Measurements from ENCODE around the gene RAF1. TPM values are rescaled to one million over a fixed set of nuclear protein-coding genes. Genes with fewer than 3 reads are reported as not detected.

Gene RAF1
- polyA plus RNA-seq, 2 of the 4 experiments (the other 2 are of a cell fraction), result 56.2 to 94.6 TPM

DNA sequence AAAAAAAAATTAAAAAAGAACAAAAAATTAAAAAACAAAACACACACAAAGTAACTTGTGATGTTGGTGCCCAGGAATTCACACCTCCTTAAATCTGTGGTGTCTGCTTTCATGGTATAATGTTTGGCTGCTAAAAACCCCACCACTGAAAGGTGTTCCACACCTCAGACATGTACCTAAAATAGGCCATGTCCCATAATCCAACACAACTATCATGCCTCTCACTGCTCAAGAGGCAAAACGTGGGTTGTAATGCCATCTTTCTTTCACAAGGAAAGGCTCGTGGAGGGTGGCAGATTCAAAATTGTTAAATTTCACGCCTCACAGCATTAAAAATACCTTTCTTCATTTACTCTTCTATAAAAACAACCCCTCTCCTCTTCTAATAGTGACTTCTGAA, 77.5 kb downstream of the RAF1 start (continued):
- no peak for TF ChIP-seq CHD2 (IDR thresholded peaks at IDR 0.05; ENCODE audit: low read length, partially characterized antibody)
- no peak for TF ChIP-seq JUNB (IDR thresholded peaks at IDR 0.05)

DNA sequence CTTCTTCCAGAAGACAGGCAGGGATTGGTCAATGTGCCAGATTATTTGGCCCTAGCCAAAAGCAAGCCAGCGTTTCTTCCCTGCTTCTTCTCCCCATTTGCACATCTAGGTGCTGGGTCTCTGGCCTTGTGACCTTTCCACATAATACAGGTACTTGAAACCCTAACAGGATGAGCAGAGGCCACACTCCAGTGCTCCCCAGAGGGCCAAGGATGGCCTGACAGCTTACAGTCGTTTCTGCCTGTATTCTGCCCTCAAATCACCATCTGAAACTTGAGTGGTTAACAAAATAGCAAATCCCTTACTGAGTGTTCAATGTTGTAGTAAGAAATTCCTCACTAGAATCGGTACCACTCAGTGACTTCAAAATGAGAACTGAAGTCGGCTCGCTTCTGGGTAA, 77.9 kb downstream of the RAF1 start:
- Histone ChIP-seq H3K27ac (no peak overlapping the region), H3K4me3 (no peak overlapping the region), H3K4me2 (no peak overlapping the region), H3K9me3 (no peaks in the 10 kb centered on the region), H3K4me1 (0 out of 3 replicates have a peak, but pooled peaks cover 4% of the 10 kb centered on the region)
- POLR2A ChIA-PET, result no interaction called here
- 79% methylated on average over 5 of the region's 5 CpGs for WGBS (ENCODE audit: missing lambda C conversion rate)
- FAIRE-seq (no peak), DNase-seq (ENCODE audit: low read depth in 1 of 2, low spot score in 1 of 2) (no peak), ATAC-seq (no peak)
- CTCF ChIA-PET, result interaction anchor here (1.0 to 2.4 kb wide), 3 partner anchors 10 to 17 kb away, joined by 3 to 8 read pairs (median 8); no protein-coding TSS in a partner anchor
- no peak for TF ChIP-seq FOSB (CRISPR knock-in tag; IDR thresholded peaks at IDR 0.05)
- no peak for TF ChIP-seq HDAC2 (IDR thresholded peaks at IDR 0.05)
- TF ChIP-seq CBX8 (IDR thresholded peaks at IDR 0.05), result no peak
- TF ChIP-seq, protein P1, sequence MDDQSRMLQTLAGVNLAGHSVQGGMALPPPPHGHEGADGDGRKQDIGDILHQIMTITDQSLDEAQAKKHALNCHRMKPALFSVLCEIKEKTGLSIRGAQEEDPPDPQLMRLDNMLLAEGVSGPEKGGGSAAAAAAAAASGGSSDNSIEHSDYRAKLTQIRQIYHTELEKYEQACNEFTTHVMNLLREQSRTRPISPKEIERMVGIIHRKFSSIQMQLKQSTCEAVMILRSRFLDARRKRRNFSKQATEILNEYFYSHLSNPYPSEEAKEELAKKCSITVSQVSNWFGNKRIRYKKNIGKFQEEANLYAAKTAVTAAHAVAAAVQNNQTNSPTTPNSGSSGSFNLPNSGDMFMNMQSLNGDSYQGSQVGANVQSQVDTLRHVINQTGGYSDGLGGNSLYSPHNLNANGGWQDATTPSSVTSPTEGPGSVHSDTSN (IDR thresholded peaks at IDR 0.05), result no peak

DNA sequence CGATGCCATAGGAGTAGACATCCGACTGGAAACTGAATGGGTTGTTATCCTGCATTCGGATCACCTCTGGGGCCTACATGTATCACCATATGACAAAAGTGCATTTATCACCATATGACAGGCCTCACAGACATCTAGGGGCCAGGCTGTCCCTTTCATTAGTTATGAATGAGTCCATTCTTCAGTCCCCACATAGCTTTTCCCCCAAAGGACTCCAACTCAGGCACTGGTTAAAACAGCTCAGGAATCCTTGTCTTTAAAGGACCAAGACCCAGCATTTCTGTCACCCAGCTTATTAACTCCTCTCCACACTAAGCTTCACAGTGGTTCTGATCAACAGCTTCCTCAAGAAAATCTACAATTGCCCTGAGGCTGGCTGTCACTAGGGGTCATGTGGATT, 78.7 kb downstream of the RAF1 start:
- CTCF ChIA-PET, result interaction anchor here (1.0 to 2.4 kb wide), 6 partner anchors 9 to 22 kb away, joined by 3 to 8 read pairs (median 6); no protein-coding TSS in a partner anchor
- Histone ChIP-seq H3K4me2 (no peak overlapping the region), H3K9me3 (no peaks in the 10 kb centered on the region), H3K4me3 (no peak overlapping the region), H3K27ac (no peak overlapping the region), H3K4me1 (0 out of 3 replicates have a peak, but pooled peaks cover 4% of the 10 kb centered on the region)
- WGBS (ENCODE audit: missing lambda C conversion rate), result 88% methylated on average over 3 of the region's 3 CpGs
- no peak for FAIRE-seq
- POLR2A ChIA-PET, result no interaction called here
- DNase-seq (ENCODE audit: low read depth in 1 of 2, low spot score in 1 of 2), result no peak
- no peak for ATAC-seq
- TF ChIP-seq GATA3 (IDR thresholded peaks at IDR 0.05; ENCODE audit: borderline replicate concordance) (no peak), CBX8 (IDR thresholded peaks at IDR 0.05) (no peak), FOSB (CRISPR knock-in tag; IDR thresholded peaks at IDR 0.05) (no peak), ZFP36 (IDR thresholded peaks at IDR 0.05; ENCODE audit: borderline replicate concordance, partially characterized antibody) (no peak)
- TF ChIP-seq, protein P2, sequence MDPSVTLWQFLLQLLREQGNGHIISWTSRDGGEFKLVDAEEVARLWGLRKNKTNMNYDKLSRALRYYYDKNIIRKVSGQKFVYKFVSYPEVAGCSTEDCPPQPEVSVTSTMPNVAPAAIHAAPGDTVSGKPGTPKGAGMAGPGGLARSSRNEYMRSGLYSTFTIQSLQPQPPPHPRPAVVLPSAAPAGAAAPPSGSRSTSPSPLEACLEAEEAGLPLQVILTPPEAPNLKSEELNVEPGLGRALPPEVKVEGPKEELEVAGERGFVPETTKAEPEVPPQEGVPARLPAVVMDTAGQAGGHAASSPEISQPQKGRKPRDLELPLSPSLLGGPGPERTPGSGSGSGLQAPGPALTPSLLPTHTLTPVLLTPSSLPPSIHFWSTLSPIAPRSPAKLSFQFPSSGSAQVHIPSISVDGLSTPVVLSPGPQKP (IDR thresholded peaks at IDR 0.05; ENCODE audit: low read depth, low read length), result no peak

DNA sequence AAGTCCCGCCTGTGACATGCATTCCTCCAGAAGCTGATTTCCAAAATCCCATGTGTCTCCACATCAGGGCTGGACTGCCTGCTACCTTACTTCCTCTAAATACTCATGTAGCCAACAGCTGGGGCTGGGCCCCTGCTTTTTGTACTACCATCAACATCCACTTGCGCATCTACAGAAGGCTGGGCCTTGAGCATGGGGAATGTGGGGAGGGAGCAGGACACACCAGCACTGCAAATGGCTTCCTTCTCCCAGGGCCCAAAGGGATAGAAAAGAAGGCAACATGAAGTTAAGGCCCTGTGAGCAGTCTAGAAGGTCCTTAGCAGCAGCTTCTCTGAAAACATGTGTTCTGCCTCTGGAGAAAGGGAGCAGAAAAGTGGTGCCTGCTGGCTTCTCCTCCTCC, 79.8 kb downstream of the RAF1 start:
- no peak overlapping the region for H3K4me3 ChIP-seq
- POLR2A ChIA-PET, result no interaction called here
- DNase-seq (ENCODE audit: low read depth in 1 of 2, low spot score in 1 of 2), result no peak
- no peaks in the 10 kb centered on the region for H3K9me3 ChIP-seq
- WGBS (ENCODE audit: missing lambda C conversion rate), result 96% methylated on average over 2 of the region's 2 CpGs
- peaks cover 8% of the 10 kb centered on the region; the same call in 1 of the 3 replicates for H3K4me1 ChIP-seq
- TF ChIP-seq EP300 (IDR thresholded peaks at IDR 0.05) (no peak), RCOR1 (IDR thresholded peaks at IDR 0.05; ENCODE audit: low read depth, low read length) (no peak), NR3C1 (IDR thresholded peaks at IDR 0.05) (no peak)
- no peak for FAIRE-seq
- no peak for ATAC-seq
- no peak overlapping the region for H3K27ac ChIP-seq
- CTCF ChIA-PET, result interaction anchor here (1.2 to 2.4 kb wide), 5 partner anchors 8 to 21 kb away, joined by 3 to 8 read pairs (median 6); no protein-coding TSS in a partner anchor
- H3K4me2 ChIP-seq, result no peak overlapping the region

DNA sequence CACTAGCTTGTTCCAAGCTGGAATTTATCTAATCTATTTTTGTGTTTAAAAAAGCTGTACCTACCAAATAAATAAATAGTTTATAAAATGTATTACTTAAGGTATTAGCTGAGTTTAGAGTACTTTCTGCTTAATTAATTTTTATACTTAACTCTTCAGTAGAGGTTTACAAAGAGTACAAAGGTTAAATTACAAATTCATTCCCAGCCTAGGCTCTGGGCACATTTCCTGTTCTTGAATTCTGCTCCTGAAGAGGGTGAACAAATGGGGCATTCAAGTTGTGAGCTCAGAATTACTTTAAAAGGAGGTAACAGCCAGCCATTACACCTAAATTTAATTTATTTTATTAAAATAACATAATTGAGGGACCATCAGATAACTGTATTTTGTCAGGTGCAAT, 80.6 kb downstream of the RAF1 start:
- H3K9me3 ChIP-seq, result no peaks in the 10 kb centered on the region
- H3K4me1 ChIP-seq, result peaks cover 7% of the 10 kb centered on the region; the same call in 1 of the 3 replicates
- TF ChIP-seq RFX5 (IDR thresholded peaks at IDR 0.05) (no peak), ZNF302 (CRISPR knock-in tag; IDR thresholded peaks at IDR 0.05) (no peak), FOSL2 (IDR thresholded peaks at IDR 0.05) (no peak), FOSL2 (CRISPR knock-in tag; IDR thresholded peaks at IDR 0.05) (no peak), MYC (IDR thresholded peaks at IDR 0.05; ENCODE audit: borderline replicate concordance, low read length) (no peak), RARB (CRISPR knock-in tag; IDR thresholded peaks at IDR 0.05) (no peak)
- TF ChIP-seq, protein P3, sequence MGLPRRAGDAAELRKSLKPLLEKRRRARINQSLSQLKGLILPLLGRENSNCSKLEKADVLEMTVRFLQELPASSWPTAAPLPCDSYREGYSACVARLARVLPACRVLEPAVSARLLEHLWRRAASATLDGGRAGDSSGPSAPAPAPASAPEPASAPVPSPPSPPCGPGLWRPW (IDR thresholded peaks at IDR 0.05), result no peak
- TF ChIP-seq, protein P4, sequence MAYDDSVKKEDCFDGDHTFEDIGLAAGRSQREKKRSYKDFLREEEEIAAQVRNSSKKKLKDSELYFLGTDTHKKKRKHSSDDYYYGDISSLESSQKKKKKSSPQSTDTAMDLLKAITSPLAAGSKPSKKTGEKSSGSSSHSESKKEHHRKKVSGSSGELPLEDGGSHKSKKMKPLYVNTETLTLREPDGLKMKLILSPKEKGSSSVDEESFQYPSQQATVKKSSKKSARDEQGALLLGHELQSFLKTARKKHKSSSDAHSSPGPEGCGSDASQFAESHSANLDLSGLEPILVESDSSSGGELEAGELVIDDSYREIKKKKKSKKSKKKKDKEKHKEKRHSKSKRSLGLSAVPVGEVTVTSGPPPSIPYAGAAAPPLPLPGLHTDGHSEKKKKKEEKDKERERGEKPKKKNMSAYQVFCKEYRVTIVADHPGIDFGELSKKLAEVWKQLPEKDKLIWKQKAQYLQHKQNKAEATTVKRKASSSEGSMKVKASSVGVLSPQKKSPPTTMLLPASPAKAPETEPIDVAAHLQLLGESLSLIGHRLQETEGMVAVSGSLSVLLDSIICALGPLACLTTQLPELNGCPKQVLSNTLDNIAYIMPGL (CRISPR knock-in tag; IDR thresholded peaks at IDR 0.05; ENCODE audit: borderline replicate concordance), result no peak
- H3K4me2 ChIP-seq, result no peak overlapping the region
- ATAC-seq, result no peak
- FAIRE-seq, result no peak
- DNase-seq (ENCODE audit: low read depth in 1 of 2, low spot score in 1 of 2), result no peak
- H3K4me3 ChIP-seq, result no peak overlapping the region
- POLR2A ChIA-PET, result no interaction called here
- H3K27ac ChIP-seq, result no peak overlapping the region
- CTCF ChIA-PET, result interaction anchor here (1.1 to 2.4 kb wide), 2 partner anchors 8 to 11 kb away, joined by 6 to 8 read pairs; no protein-coding TSS in a partner anchor

All from A549 (cell line).